Activated B cell treated with CpG ODN at 0.5 μM for 24 hours (primary cell): ENCODE data around the gene DRAXIN. TPM values are rescaled to one million over a fixed set of nuclear protein-coding genes. Genes with fewer than 3 reads are reported as not detected.

Source experiments
- ATAC-seq: fragments of 200-7000 bp; cut with Tn5 transposase; one replicate; pipeline ENCODE4 v1.10.0; 2021; ENCODE audit warnings: low read depth, mild to moderate bottlenecking, moderate library complexity
- CTCF ChIA-PET: fragments of 350-600 bp; sonication (Branson Sonifier 250); formaldehyde crosslinking; loops from one replicate; lab custom pipeline; 2021; ENCODE audit warnings: antibody characterized with exemption; lab: Charles Lee
- POLR2A ChIA-PET: fragments of 350-600 bp; sonication (Branson Sonifier 250); formaldehyde crosslinking; loops from one replicate; lab custom pipeline; 2021; ENCODE audit warnings: antibody characterized with exemption; lab: Charles Lee
- DNase-seq: peaks from one replicate; pipeline ENCODE4 v3.0.0; 2022
- H3K27ac Mint-ChIP-seq: one replicate; pipeline ENCODE4 v1.8.0; 2020; ENCODE audit warnings: mixed read lengths
- H3K27me3 Mint-ChIP-seq: one replicate; pipeline ENCODE4 v1.8.0; 2021; ENCODE audit warnings: mixed read lengths
- H3K36me3 Mint-ChIP-seq: one replicate; pipeline ENCODE4 v1.8.0; 2021; ENCODE audit warnings: low read depth, mixed read lengths
- H3K4me1 Mint-ChIP-seq: one replicate; pipeline ENCODE4 v1.8.0; 2021; ENCODE audit warnings: mixed read lengths
- H3K4me3 Mint-ChIP-seq: one replicate; pipeline ENCODE4 v1.8.0; 2020; ENCODE audit warnings: mild to moderate bottlenecking, mixed read lengths
- H3K9me3 Mint-ChIP-seq: one replicate; pipeline ENCODE4 v1.8.0; 2020; ENCODE audit warnings: mixed read lengths
- intact Hi-C: fragments of 100-400 bp; cut with micrococcal nuclease; formaldehyde crosslinking; loops from one replicate; pipeline ENCODE4 v1.15.1; 2024
- total RNA-seq: library from RNA; stranded (reverse); gene quantifications from 2 replicates; pipeline ENCODE4 v1.2.3, GENCODE V29; 2022
- TF ChIP-seq, protein P1 (sequence below): fragments of 200-600 bp; IDR thresholded peaks from one replicate; pipeline ENCODE4 v1.8.0; 2022; ENCODE audit warnings: antibody characterized with exemption, mild to moderate bottlenecking

The DRAXIN gene
- total RNA-seq, 1 donor from 2014 or later = 0.18 TPM

DNA sequence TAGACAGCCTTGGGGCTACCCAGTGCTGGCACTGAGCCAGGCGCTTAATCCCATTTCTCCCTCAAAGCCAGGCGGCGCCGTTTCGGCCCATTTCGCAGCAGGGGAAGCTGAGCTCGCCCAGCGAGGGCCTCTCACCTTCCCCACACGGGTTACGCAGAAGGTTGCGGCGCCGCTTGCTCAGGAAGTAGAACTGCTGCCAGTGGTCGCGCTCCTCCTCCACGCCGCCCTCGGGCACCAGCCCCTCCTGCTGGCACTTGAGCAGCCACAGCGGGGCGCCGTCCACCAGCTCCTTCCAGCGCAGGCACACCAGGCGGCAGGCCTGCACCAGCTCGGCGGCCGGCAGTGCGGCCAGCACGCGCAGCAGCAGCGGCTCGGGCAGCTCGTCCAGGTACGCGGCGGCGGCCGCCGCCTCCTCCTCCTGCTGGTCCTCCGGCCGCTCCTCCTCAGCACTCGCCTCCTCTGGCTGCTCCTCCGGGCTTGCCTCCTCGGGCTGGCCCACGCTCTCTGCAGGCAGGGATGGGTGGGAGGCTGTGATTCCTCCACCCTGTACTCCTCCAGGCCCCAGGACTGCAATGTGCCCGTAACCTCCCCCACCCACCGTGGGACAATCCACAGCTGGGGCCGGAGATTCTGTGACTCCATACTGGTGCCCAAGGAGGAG lies 41.0 kb upstream of the DRAXIN start:
- TF ChIP-seq, protein P1, sequence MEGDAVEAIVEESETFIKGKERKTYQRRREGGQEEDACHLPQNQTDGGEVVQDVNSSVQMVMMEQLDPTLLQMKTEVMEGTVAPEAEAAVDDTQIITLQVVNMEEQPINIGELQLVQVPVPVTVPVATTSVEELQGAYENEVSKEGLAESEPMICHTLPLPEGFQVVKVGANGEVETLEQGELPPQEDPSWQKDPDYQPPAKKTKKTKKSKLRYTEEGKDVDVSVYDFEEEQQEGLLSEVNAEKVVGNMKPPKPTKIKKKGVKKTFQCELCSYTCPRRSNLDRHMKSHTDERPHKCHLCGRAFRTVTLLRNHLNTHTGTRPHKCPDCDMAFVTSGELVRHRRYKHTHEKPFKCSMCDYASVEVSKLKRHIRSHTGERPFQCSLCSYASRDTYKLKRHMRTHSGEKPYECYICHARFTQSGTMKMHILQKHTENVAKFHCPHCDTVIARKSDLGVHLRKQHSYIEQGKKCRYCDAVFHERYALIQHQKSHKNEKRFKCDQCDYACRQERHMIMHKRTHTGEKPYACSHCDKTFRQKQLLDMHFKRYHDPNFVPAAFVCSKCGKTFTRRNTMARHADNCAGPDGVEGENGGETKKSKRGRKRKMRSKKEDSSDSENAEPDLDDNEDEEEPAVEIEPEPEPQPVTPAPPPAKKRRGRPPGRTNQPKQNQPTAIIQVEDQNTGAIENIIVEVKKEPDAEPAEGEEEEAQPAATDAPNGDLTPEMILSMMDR = no peak
- peak; percentile 71 for DNase-seq
- peak; percentile 60 for ATAC-seq
- peak overlapping the region; percentile 8 for H3K27ac Mint-ChIP-seq
- intact Hi-C loops = loop anchor here (1.0 to 5.0 kb wide), 4 partner anchors 69 to 257 kb away; partner anchors contain the start of genes CLCN6 and MTHFR
- H3K9me3 Mint-ChIP-seq = no peaks in the 10 kb centered on the region
- ChIA-PET CTCF (interaction anchor here (0.9 to 7.3 kb wide), 10 partner anchors 9 to 613 kb away, joined by 3 to 74 read pairs (median 4); partner anchors contain the start of gene FBXO6), POLR2A (interaction anchor here (0.7 to 3.3 kb wide), 8 partner anchors 14 to 388 kb away, joined by 3 to 36 read pairs (median 6); partner anchors contain the start of genes AGTRAP, FBXO6, MAD2L2 and MTOR)
- H3K36me3 Mint-ChIP-seq = no peaks in the 10 kb centered on the region
- no peaks in the 10 kb centered on the region for H3K27me3 Mint-ChIP-seq
- H3K4me3 Mint-ChIP-seq = peak overlapping the region; percentile 69
- peaks cover 26% of the 10 kb centered on the region for H3K4me1 Mint-ChIP-seq

DNA sequence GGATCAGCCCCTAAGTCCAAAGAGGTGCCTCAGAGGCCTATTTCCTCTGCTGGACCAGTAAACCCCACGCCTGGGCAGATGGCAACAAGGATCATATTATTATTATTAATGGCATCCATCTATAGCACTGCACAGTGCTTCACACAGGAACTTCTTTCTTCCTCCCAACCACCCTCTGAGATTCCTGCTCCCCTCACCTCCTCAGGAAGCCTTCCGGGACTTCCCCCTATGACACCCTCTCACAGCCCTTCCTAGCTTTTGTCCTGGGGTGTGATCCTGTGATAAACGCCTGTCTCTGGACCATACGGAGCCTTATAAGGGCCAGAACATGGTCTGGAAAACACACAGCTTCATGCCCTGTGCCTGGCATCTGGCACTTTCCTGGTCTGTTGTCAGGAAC lies 40.5 kb upstream of the DRAXIN start:
- no peaks in the 10 kb centered on the region for H3K27me3 Mint-ChIP-seq
- ChIA-PET CTCF (interaction anchor here (0.9 to 7.3 kb wide), 9 partner anchors 9 to 613 kb away, joined by 3 to 74 read pairs (median 4); partner anchors contain the start of gene FBXO6), POLR2A (interaction anchor here (1.3 to 3.3 kb wide), 6 partner anchors 14 to 259 kb away, joined by 3 to 36 read pairs (median 10); partner anchors contain the start of genes AGTRAP, FBXO6 and MAD2L2)
- ATAC-seq (no peak), DNase-seq (no peak)
- peak overlapping the region; percentile 69 for H3K4me3 Mint-ChIP-seq
- no peaks in the 10 kb centered on the region for H3K9me3 Mint-ChIP-seq
- H3K36me3 Mint-ChIP-seq = no peaks in the 10 kb centered on the region
- H3K27ac Mint-ChIP-seq = peak overlapping the region; percentile 8
- intact Hi-C loops = loop anchor here (5.0 kb wide), 2 partner anchors 156 to 256 kb away; partner anchors contain the start of genes CLCN6 and MTHFR
- peaks cover 32% of the 10 kb centered on the region for H3K4me1 Mint-ChIP-seq
- TF ChIP-seq, protein P1 = no peak

DNA sequence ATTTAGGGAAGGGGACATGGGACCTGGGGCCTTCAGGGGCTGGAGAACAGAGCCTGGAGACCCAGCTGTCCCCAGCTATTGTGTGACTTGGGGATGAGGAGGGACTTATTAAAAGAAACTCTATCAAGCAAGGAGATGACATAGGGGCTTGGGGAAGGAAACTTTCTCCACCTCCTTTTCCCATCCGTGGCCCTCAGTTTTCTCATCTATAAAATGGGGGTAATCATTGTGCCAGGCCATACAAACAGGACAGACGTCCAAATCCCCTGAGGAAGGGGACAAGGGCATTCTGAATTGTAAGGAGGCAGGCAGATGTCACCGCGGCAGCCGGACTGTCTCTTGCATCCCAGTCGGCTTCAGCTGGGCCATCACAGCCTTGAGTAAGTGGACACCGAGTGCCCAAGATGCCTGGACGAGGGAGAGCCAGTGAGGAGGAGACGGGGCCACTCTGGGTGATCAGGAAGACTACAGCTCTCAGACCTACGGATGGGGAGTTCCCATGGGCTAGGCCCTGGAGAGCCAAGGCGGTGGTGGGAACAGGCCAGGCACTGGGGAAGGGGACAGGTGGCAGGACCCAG lies 39.2 kb upstream of the DRAXIN start:
- no peak for ATAC-seq
- peaks cover 4% of the 10 kb centered on the region for H3K36me3 Mint-ChIP-seq
- H3K9me3 Mint-ChIP-seq = no peaks in the 10 kb centered on the region
- no peak overlapping the region for H3K4me3 Mint-ChIP-seq
- no peak for DNase-seq
- peaks cover 33% of the 10 kb centered on the region for H3K4me1 Mint-ChIP-seq
- intact Hi-C loops = loop anchor here (5.0 kb wide), 2 partner anchors 155 to 255 kb away; partner anchors contain the start of genes CLCN6 and MTHFR
- TF ChIP-seq, protein P1 = no peak
- ChIA-PET POLR2A (interaction anchor here (1.1 to 3.3 kb wide), 2 partner anchors 67 to 390 kb away, joined by 3 to 36 read pairs; partner anchors contain the start of gene MTOR), CTCF (interaction anchor here (1.0 to 7.3 kb wide), 3 partner anchors 12 to 106 kb away, joined by 3 to 74 read pairs (median 11); partner anchors contain the start of gene FBXO6)
- no peak overlapping the region for H3K27ac Mint-ChIP-seq
- no peaks in the 10 kb centered on the region for H3K27me3 Mint-ChIP-seq

DNA sequence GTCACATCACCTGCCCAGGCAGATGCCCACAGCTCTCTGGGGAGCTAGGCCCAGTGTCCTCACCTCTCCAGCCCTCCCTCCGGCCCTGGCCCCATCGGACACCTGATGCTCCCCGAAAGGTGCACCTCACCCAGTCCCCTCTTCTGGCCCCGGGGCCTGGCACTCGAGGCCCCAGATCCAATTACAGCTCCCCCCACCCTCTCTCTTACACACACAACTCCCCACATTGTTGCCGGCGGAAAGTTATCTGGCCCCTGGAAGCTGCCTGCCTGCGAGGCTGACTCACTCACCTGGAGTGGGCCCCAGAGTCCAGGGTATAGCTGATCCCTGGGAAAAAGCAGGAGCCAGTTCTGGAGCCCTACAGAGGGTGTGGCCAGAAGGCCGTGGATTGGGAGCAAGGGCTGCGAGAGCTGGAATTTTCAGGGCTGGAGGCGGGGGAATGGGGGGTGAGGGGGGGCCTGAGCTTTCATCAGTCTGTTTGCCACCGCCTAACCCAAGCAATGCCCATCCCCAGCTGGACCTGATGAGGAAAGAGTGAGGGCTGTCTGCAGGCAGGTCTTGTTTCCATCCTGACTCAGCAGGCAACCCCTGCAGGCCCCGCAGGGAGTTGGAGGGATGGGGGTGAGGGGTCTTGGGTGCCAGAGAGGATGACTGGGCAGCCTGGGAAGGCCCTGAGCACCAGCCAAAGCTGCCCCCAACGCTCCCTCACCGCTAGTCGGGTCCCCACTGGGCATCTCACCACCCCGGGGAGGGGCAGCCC lies 38.2 kb upstream of the DRAXIN start:
- H3K27me3 Mint-ChIP-seq = no peaks in the 10 kb centered on the region
- POLR2A ChIA-PET = interaction anchor here (1.1 to 2.3 kb wide), 5 partner anchors 11 to 554 kb away, joined by 3 to 11 read pairs (median 6); partner anchors contain the start of genes EXOSC10, FBXO6 and MTOR
- H3K27ac Mint-ChIP-seq = no peak overlapping the region

More for the DNA sequence above, 38.2 kb upstream of the DRAXIN start:
- intact Hi-C loops = loop anchor here (5.0 kb wide), 2 partner anchors 154 to 254 kb away; partner anchors contain the start of genes CLCN6 and MTHFR
- TF ChIP-seq, protein P1 = no peak
- DNase-seq (no peak), ATAC-seq (no peak)
- Mint-ChIP-seq H3K4me1 (peaks cover 33% of the 10 kb centered on the region), H3K4me3 (peak overlapping the region; percentile 65), H3K9me3 (no peaks in the 10 kb centered on the region), H3K36me3 (peaks cover 6% of the 10 kb centered on the region)
- CTCF ChIA-PET = interaction anchor here (0.8 to 7.3 kb wide), 4 partner anchors 11 to 153 kb away, joined by 3 to 74 read pairs (median 7); partner anchors contain the start of gene FBXO6
